Psoas muscle (tissue), 8 donors: ENCODE data around the gene NASP. TPM values are rescaled to one million over a fixed set of nuclear protein-coding genes. Genes with fewer than 3 reads are reported as not detected.
A peak's percentile ranks its signal among the peaks of the same experiment; 100 is the strongest.

ENCODE experiments used
- ATAC-seq, 4 donors: fragments of 200-7000 bp; cut with Tn5 transposase; one replicate each; pipeline ENCODE4 v1.9.1; 2020; ENCODE audit warnings: moderate library complexity in 3 of 4, mild to moderate bottlenecking in 2 of 4
- DNase-seq, 2 donors: peaks; one replicate each; pipeline ENCODE4 v3.0.0-alpha.2; 2020
- H3K27ac ChIP-seq: fragments of 200-600 bp; one replicate; pipeline ENCODE4 v1.8.0; 2022
- H3K27me3 ChIP-seq, 3 donors: fragments of 200-600 bp in 1 of 3; one replicate each; pipeline versions ENCODE4 v1.6.1 to v1.8.0; 2013 to 2022; ENCODE audit warnings: low read length in 2 of 3, mild to moderate bottlenecking in 2 of 3, moderate library complexity in 1 of 3; ENCODE audit not compliant: insufficient read depth in 3 of 3
- H3K36me3 ChIP-seq, 2 donors: fragments of 200-600 bp in 1 of 2; one replicate each; pipeline versions ENCODE4 v1.6.1 to v1.8.0; 2013 to 2022; ENCODE audit warnings: low read depth in 1 of 2, mild to moderate bottlenecking in 1 of 2, moderate library complexity in 1 of 2; ENCODE audit not compliant: insufficient read depth in 1 of 2
- H3K4me1 ChIP-seq: fragments of 200-600 bp; one replicate; pipeline ENCODE4 v1.8.0; 2022
- H3K4me3 ChIP-seq: fragments of 200-600 bp; one replicate; pipeline ENCODE4 v1.8.0; 2022; ENCODE audit warnings: mild to moderate bottlenecking
- H3K9me3 ChIP-seq: fragments of 200-600 bp; one replicate; pipeline ENCODE4 v1.8.0; 2022
- WGBS, 3 donors: extraction: QIAGEN DNeasy Blood & Tissue Kit; methylation state at CpG; one replicate each; pipeline versions ENCODE4 v1.1.6 to v1.1.7; 2013; 5-methylcytosine and 5-hydroxymethylcytosine counted together
- intact Hi-C, 2 donors: fragments of 100-400 bp; cut with DNase I; formaldehyde crosslinking; loops; one replicate each; pipeline versions ENCODE4 v1.11.0 to v1.14.2; 2022
- polyA plus RNA-seq, 3 donors: library from polyadenylated mRNA; stranded (reverse); fragments of 200-250 nt; gene quantifications; one replicate each; pipeline ENCODE4 v1.2.3, GENCODE V29; 2013
- total RNA-seq, 4 donors: library from RNA; stranded (reverse); fragmentation: NEBNext Ultra II Directional in 2 of 4; extraction: Animal tissue kit (Norgen Biotek cat#: 25700) in 2 of 4; gene quantifications; one replicate each; pipeline versions ENCODE4 v1.2.1 to v1.2.4, GENCODE V29; 2021 to 2023
- TF ChIP-seq, protein P1 (sequence below): fragments of 200-600 bp; IDR thresholded peaks from one replicate; pipeline ENCODE4 v1.8.0; 2022; ENCODE audit warnings: antibody characterized with exemption
- donor health status: healthy with polysubstance abuse.
- donor health status: DM: no; HTN: no; CAD: no; lungs with moderate emphysema.
- donor health status: Bipolar disorder and iron deficiency.
- donor health status: healthy.
- donor health status: DM: yes; HTN: yes; CAD: no.
- donor health status: DM: no; HTN: no; CAD: no.
- donor health status: DM: no; HTN: no; CAD: no.
- donor health status: DM: yes; HTN: yes; CAD: no.

Gene NASP
- total and polyA plus RNA-seq, 7 donors, result 15.3 to 54.6 (median 28.6) TPM

DNA sequence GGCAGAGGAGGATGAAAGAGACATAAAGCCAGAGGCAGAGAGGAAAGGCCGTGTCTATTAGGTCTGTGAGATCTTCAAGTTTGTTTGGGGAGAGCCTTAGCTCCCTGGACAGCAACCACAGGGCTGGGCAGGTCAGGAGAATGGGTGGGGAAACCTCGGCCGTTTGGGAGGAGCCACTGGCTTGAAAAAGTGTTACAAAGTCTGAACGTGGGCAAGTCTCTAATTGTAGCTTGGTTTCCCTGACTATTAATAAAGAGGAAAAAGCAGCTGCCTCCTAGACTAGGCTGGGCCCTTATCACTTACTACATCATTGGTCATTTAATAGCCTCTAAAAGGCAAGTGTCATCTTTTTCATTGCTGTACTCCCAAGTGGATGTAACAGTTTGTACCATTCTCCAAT lies 40.1 kb downstream of the NASP start, which contains the start of gene CCDC17:
TSS of gene CCDC17 (minus strand) at position 83 of the 400 bp plus-strand sequence. CDS start 145 bp downstream, outside the sequence.
- H3K27me3 ChIP-seq, result no peaks in the 10 kb centered on the region
- H3K4me3 ChIP-seq, result peak within 1 kb of the TSS; percentile 52
- ATAC-seq (peak in 2 of 4 donors; percentile 25 to 58), DNase-seq (no peak)
- no peak within 1 kb of the TSS for H3K27ac ChIP-seq
- peaks cover 5 to 59% of the 10 kb centered on the region in 2 donors for H3K36me3 ChIP-seq
- H3K4me1 ChIP-seq, result no peaks in the 10 kb centered on the region
- WGBS, 3 donors, result 17 to 29% (median 28%) methylated on average over 4 of the region's 4 CpGs
- TF ChIP-seq, protein P1, sequence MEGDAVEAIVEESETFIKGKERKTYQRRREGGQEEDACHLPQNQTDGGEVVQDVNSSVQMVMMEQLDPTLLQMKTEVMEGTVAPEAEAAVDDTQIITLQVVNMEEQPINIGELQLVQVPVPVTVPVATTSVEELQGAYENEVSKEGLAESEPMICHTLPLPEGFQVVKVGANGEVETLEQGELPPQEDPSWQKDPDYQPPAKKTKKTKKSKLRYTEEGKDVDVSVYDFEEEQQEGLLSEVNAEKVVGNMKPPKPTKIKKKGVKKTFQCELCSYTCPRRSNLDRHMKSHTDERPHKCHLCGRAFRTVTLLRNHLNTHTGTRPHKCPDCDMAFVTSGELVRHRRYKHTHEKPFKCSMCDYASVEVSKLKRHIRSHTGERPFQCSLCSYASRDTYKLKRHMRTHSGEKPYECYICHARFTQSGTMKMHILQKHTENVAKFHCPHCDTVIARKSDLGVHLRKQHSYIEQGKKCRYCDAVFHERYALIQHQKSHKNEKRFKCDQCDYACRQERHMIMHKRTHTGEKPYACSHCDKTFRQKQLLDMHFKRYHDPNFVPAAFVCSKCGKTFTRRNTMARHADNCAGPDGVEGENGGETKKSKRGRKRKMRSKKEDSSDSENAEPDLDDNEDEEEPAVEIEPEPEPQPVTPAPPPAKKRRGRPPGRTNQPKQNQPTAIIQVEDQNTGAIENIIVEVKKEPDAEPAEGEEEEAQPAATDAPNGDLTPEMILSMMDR, result no peak
- no peaks in the 10 kb centered on the region for H3K9me3 ChIP-seq
- intact Hi-C loops, result no loop called here

DNA sequence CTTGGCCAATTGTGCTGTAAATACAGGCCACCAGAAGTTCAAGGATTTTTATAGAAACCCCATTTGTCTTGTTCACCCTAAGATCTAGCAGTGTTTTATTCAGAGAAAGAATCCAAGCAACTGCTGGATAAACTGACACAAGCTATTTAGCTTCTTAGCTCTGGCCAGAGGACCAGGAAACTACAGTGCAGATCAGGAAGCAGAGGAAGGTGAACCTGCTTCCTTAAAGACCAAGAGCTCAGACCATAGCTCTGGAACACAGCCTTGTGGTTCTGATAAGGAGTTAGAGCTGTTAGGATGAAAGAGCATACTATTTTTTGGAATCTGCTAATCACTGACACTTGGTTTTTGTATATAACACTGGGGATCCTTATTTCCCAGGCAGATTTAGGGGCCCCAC lies 45.2 kb downstream of the NASP start:
- Histone ChIP-seq H3K36me3 (peaks cover 19 to 89% of the 10 kb centered on the region in 2 donors), H3K4me1 (no peaks in the 10 kb centered on the region), H3K27ac (no peak overlapping the region), H3K9me3 (no peaks in the 10 kb centered on the region), H3K4me3 (no peak overlapping the region), H3K27me3 (no peaks in the 10 kb centered on the region)
- intact Hi-C loops, result no loop called here
- ATAC-seq (no peak), DNase-seq (no peak)
- TF ChIP-seq, protein P1, result no peak

DNA sequence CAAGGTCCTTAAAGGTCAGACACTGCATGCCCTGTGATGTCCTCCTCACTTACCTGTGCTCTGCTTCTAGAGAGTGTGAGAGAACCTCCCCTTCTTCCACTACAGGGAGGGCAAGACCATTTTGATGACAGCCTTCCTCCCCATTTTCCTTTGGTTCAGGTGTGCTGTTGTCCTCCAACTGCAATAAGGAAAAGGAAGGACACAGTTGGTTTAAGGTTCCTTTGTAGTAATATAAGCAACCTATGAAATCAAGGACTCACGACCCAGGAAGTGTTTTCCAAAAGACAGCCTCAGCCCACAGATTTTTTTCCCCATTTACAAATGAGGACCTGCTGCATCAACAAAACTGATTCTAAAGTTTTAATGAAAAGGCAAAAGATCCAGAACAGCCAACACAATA lies 46.6 kb downstream of the NASP start:
- Histone ChIP-seq H3K4me1 (no peaks in the 10 kb centered on the region), H3K36me3 (peaks cover 23 to 100% of the 10 kb centered on the region in 2 donors), H3K27me3 (no peaks in the 10 kb centered on the region), H3K4me3 (no peak overlapping the region), H3K9me3 (no peaks in the 10 kb centered on the region), H3K27ac (no peak overlapping the region)
- no peak for DNase-seq
- WGBS, 3 donors, result 82 to 92% (median 84%) methylated on average over 1 of the region's 1 CpG
- intact Hi-C loops, result no loop called here
- ATAC-seq, result no peak
- TF ChIP-seq, protein P1, result no peak

DNA sequence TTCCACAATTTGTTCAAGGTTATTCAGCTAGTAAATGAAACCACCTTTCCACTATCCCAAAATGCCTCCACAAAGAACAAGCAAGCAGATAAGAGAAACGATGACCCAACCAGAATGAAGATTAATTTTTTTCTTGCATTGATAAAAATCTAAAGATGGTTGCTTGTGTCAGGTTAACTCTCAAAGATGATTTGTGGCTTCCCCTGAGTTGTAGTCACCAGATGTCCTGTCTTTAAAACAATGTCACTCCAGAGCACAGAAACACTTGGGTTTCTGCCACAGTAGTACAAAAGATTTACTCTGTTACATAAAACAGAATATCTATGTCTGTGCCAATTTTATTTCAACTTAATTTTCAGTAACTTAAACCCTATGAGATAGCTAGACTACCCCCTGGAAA lies 51.4 kb downstream of the NASP start:
- 64 to 82% (median 71%) methylated on average over 1 of the region's 1 CpG for whole genome bisulfite sequencing, 3 donors

More for the DNA sequence above, 51.4 kb downstream of the NASP start:
- ATAC-seq, result no peak
- H3K27me3 ChIP-seq, result no peaks in the 10 kb centered on the region
- no peaks in the 10 kb centered on the region for H3K9me3 ChIP-seq
- TF ChIP-seq, protein P1, result no peak
- H3K27ac ChIP-seq, result no peak overlapping the region
- H3K4me1 ChIP-seq, result no peaks in the 10 kb centered on the region
- intact Hi-C loops, result no loop called here
- no peak for DNase-seq
- peaks cover 29 to 100% of the 10 kb centered on the region in 2 donors for H3K36me3 ChIP-seq
- H3K4me3 ChIP-seq, result no peak overlapping the region
